Epithelial cell of esophagus (primary cell): Measurements from ENCODE around the gene ALK.
A peak's percentile ranks its signal among the peaks of the same experiment; 100 is the strongest.

Source experiments
- DNase-seq: peaks from one replicate; pipeline ENCODE4 v3.0.0; 2010; ENCODE audit warnings: low read depth
- H3K4me3 ChIP-seq: 2 replicates; pipeline ENCODE4 v1.5.1; 2011; ENCODE audit warnings: mild to moderate bottlenecking, low read length, control low read depth
- CTCF ChIP-seq: IDR thresholded peaks from 2 replicates; pipeline ENCODE4 v1.5.1; 2011; ENCODE audit warnings: low read depth, mild to moderate bottlenecking, low read length, control low read depth, inconsistent platforms; ENCODE audit not compliant: insufficient read depth; ENCODE audit errors: missing control alignments

ALK gene

GRCh38 chr2:29950481-29950880 is 29.1 kb upstream of the ALK start:
- DNase-seq: peak; percentile 30
- TF ChIP-seq CTCF: no peak
- no peak overlapping the region for H3K4me3 ChIP-seq

GRCh38 chr2:29949042-29949441 is 27.7 kb upstream of the ALK start:
- no peak for TF ChIP-seq CTCF
- H3K4me3 ChIP-seq: no peak overlapping the region
- DNase-seq: no peak

- no peak for TF ChIP-seq CTCF
- no peak overlapping the region for H3K4me3 ChIP-seq
- DNase-seq: no peak
Measured at GRCh38 chr2:29946505-29946904, 25.1 kb upstream of the ALK start.

GRCh38 chr2:29942711-29943110 is 21.3 kb upstream of the ALK start:
- DNase-seq: no peak
- TF ChIP-seq CTCF: no peak
- no peak overlapping the region for H3K4me3 ChIP-seq

- no peak for DNase-seq
- H3K4me3 ChIP-seq: no peak overlapping the region
- no peak for TF ChIP-seq CTCF
Measured at GRCh38 chr2:29940706-29941105, 19.3 kb upstream of the ALK start.

- no peak for TF ChIP-seq CTCF
- H3K4me3 ChIP-seq: no peak overlapping the region
- DNase-seq: no peak
Measured at GRCh38 chr2:29936020-29936419, 14.6 kb upstream of the ALK start.

GRCh38 chr2:29931818-29932217 is 10.4 kb upstream of the ALK start:
- TF ChIP-seq CTCF: no peak
- no peak overlapping the region for H3K4me3 ChIP-seq
- no peak for DNase-seq
